Suppressor macrophage treated with lipopolysaccharide for 4 hours (primary cell): ENCODE data around the gene MPP2.
"Not testable (repeated sequence)": the region's sequence is repeated elsewhere in the genome, so short reads cannot be mapped to it uniquely, and the experiment has no call there.

Source experiments
- DNase-seq: peaks from one replicate; pipeline ENCODE4 v3.0.0-alpha.2; 2020

Gene MPP2

GRCh38 chr17:43844241-43844640 lies 63.1 kb downstream of the MPP2 start:
- DNase-seq: no peak

- DNase-seq: no peak
Observed at GRCh38 chr17:43842975-43843325, 64.4 kb downstream of the MPP2 start.

GRCh38 chr17:43842091-43842974 lies 65.0 kb downstream of the MPP2 start:
- not testable (repeated sequence) for DNase-seq

- DNase-seq: no peak
Observed at GRCh38 chr17:43841282-43841681, 66.1 kb downstream of the MPP2 start.

- no peak for DNase-seq
Observed at GRCh38 chr17:43840814-43841213, 66.5 kb downstream of the MPP2 start.

GRCh38 chr17:43839670-43840108 lies 67.6 kb downstream of the MPP2 start:
- DNase-seq: no peak

GRCh38 chr17:43834106-43834505 lies 73.2 kb downstream of the MPP2 start:
- no peak for DNase-seq

- DNase-seq: peak; percentile 52
Observed at GRCh38 chr17:43832976-43833829, 74.1 kb downstream of the MPP2 start, which contains the start of gene MPP3. Gene MPP3, minus strand, starts transcription at chr17:43833146. Its CDS starts 1,240 bp downstream, at chr17:43831906.

- peak; percentile 36 for DNase-seq
Observed at GRCh38 chr17:43832168-43832975, 75.0 kb downstream of the MPP2 start.

GRCh38 chr17:43831633-43832032 lies 75.7 kb downstream of the MPP2 start:
- no peak for DNase-seq

GRCh38 chr17:43830510-43831140 lies 76.7 kb downstream of the MPP2 start:
- no peak for DNase-seq

GRCh38 chr17:43829738-43830137 lies 77.6 kb downstream of the MPP2 start:
- DNase-seq: no peak

- no peak for DNase-seq
Observed at GRCh38 chr17:43827596-43827995, 79.7 kb downstream of the MPP2 start.

- no peak for DNase-seq
Observed at GRCh38 chr17:43826206-43826605, 81.1 kb downstream of the MPP2 start.

GRCh38 chr17:43825567-43825966 lies 81.8 kb downstream of the MPP2 start:
- no peak for DNase-seq
